H1 (cell line): Measurements from ENCODE around the gene F8. TPM values are rescaled to one million over a fixed set of nuclear protein-coding genes. Genes with fewer than 3 reads are reported as not detected.
"Not testable (repeated sequence)": the region's sequence is repeated elsewhere in the genome, so short reads cannot be mapped to it uniquely, and the experiment has no call there.

Experiments
- CTCF ChIA-PET: fragments of 300-600 bp; sonication (Branson Sonifier 250); formaldehyde crosslinking; loops from one replicate; lab custom pipeline; 2021; ENCODE audit not compliant: partially characterized antibody; lab: Charles Lee
- POLR2A ChIA-PET: fragments of 300-600 bp; sonication (Branson Sonifier 250); formaldehyde crosslinking; loops from one replicate; lab custom pipeline; 2021; ENCODE audit warnings: inconsistent platforms; ENCODE audit not compliant: partially characterized antibody; lab: Charles Lee
- DNase-seq, 2 experiments: peaks; one replicate each; pipeline versions ENCODE4 v3.0.0 to v3.0.0-alpha.2; 2010 to 2022; ENCODE audit warnings: low spot score in 2 of 2, low read depth in 1 of 2, mixed read lengths in 1 of 2
- FAIRE-seq: peaks from 2 replicates; lab custom pipeline; 2011; peaks lifted over from hg19 to GRCh38; lab: Jason Lieb, UNC
- H2AFZ ChIP-seq: 2 replicates; pipeline ENCODE4 v1.8.1; 2012; ENCODE audit warnings: low read length, inconsistent platforms
- H2AK5ac ChIP-seq: 2 replicates; pipeline ENCODE4 v1.6.1; 2013; ENCODE audit warnings: low read depth, low read length
- H2BK120ac ChIP-seq: replicated peaks from 2 replicates; pipeline ENCODE3; 2013; ENCODE audit warnings: low read depth, low read length, inconsistent platforms
- H2BK12ac ChIP-seq: 2 replicates; pipeline ENCODE4 v1.6.1; 2013; ENCODE audit warnings: low read depth, low read length
- H2BK15ac ChIP-seq: 2 replicates; pipeline ENCODE4 v1.6.1; 2013; ENCODE audit warnings: low read length
- H2BK20ac ChIP-seq: 2 replicates; pipeline ENCODE4 v1.6.1; 2013; ENCODE audit warnings: low read length
- H2BK5ac ChIP-seq: 2 replicates; pipeline ENCODE4 v1.6.1; 2013; ENCODE audit warnings: low read depth, low read length
- H3K14ac ChIP-seq: 2 replicates; pipeline ENCODE4 v1.6.1; 2013; ENCODE audit warnings: inconsistent platforms; ENCODE audit not compliant: insufficient read length
- H3K18ac ChIP-seq: 2 replicates; pipeline ENCODE4 v1.6.1; 2013; ENCODE audit warnings: low read length; ENCODE audit errors: extremely low read depth
- H3K23ac ChIP-seq: 2 replicates; pipeline ENCODE4 v1.6.1; 2013; ENCODE audit warnings: inconsistent platforms; ENCODE audit not compliant: insufficient read length
- H3K23me2 ChIP-seq: 2 replicates; pipeline ENCODE4 v1.6.1; 2013; ENCODE audit warnings: low read depth, low read length
- H3K27ac ChIP-seq: 2 replicates; pipeline ENCODE4 v1.6.1; 2011; ENCODE audit warnings: low read depth, low read length, inconsistent platforms
- H3K27me3 ChIP-seq, 4 experiments: replicated peaks in 1 of 4; 1 replicate in 1 of 4; 2 replicates in 3 of 4; pipeline versions ENCODE4 v1.6.1 to v1.8.1; 2011 to 2013; ENCODE audit warnings: low read length in 3 of 4, mild to moderate bottlenecking in 3 of 4, inconsistent platforms in 2 of 4, mixed read lengths in 2 of 4, moderate library complexity in 1 of 4; ENCODE audit not compliant: control insufficient read depth in 3 of 4, insufficient read depth in 3 of 4; ENCODE audit errors: extremely low read depth in 1 of 4
- H3K36me3 ChIP-seq, 4 experiments: 2 replicates each; pipeline versions ENCODE4 v1.6.1 to v1.8.1; 2011 to 2013; ENCODE audit warnings: mild to moderate bottlenecking in 4 of 4, low read length in 3 of 4, moderate library complexity in 2 of 4, control low read depth in 1 of 4, inconsistent platforms in 1 of 4; ENCODE audit not compliant: insufficient read depth in 4 of 4, control insufficient read depth in 2 of 4
- H3K4ac ChIP-seq: replicated peaks from 2 replicates; pipeline ENCODE3; 2013; ENCODE audit warnings: low read length, low read depth, mixed read lengths, inconsistent platforms; ENCODE audit not compliant: insufficient read length
- H3K4me1 ChIP-seq, 4 experiments: replicated peaks in 1 of 4; 1 replicate in 1 of 4; 2 replicates in 3 of 4; pipeline versions ENCODE4 v1.6.1 to v1.8.1; 2011 to 2013; ENCODE audit warnings: low read length in 3 of 4, inconsistent platforms in 2 of 4, mixed read lengths in 1 of 4; ENCODE audit not compliant: insufficient read depth in 4 of 4, control insufficient read depth in 3 of 4
- H3K4me2 ChIP-seq, 2 experiments: 2 replicates each; pipeline versions ENCODE4 v1.6.1 to v1.8.1; 2011 to 2013; ENCODE audit warnings: low read depth in 2 of 2, low read length in 2 of 2, control low read depth in 1 of 2, inconsistent platforms in 1 of 2, mild to moderate bottlenecking in 1 of 2; ENCODE audit not compliant: insufficient read depth in 1 of 2
- H3K4me3 ChIP-seq, 4 experiments: fragments of 200-600, 300-600 bp in 1 of 4; sonication (generic), shearing (Covaris generic), sonication (Bioruptor Twin) in 1 of 4; 2 replicates each; pipeline versions ENCODE4 v1.5.1 to v1.8.1; 2011 to 2016; ENCODE audit warnings: low read length in 4 of 4, low read depth in 3 of 4, control low read depth in 2 of 4, inconsistent platforms in 2 of 4, mild to moderate bottlenecking in 2 of 4, mixed read lengths in 1 of 4, moderate library complexity in 1 of 4; ENCODE audit not compliant: insufficient read depth in 2 of 4; ENCODE audit errors: extremely low read depth in 1 of 4
- H3K56ac ChIP-seq: replicated peaks from 2 replicates; pipeline ENCODE3; 2013; ENCODE audit warnings: low read depth, mild to moderate bottlenecking, mixed read lengths, low read length, inconsistent platforms; ENCODE audit not compliant: insufficient read length
- H3K79me1 ChIP-seq: 2 replicates; pipeline ENCODE4 v1.6.1; 2013; ENCODE audit warnings: low read depth, low read length, control low read depth
- H3K79me2 ChIP-seq, 2 experiments: 2 replicates each; pipeline versions ENCODE4 v1.6.1 to v1.8.1; 2012 to 2013; ENCODE audit warnings: low read length in 2 of 2, mild to moderate bottlenecking in 2 of 2, inconsistent platforms in 1 of 2; ENCODE audit not compliant: insufficient read depth in 2 of 2, control insufficient read depth in 1 of 2
- H3K9ac ChIP-seq, 4 experiments: replicated peaks in 1 of 4; 1 replicate in 1 of 4; 2 replicates in 3 of 4; pipeline versions ENCODE4 v1.6.1 to v1.8.1; 2011 to 2013; ENCODE audit warnings: low read depth in 3 of 4, low read length in 3 of 4, control low read depth in 2 of 4, mild to moderate bottlenecking in 2 of 4, moderate library complexity in 2 of 4, inconsistent platforms in 1 of 4; ENCODE audit errors: extremely low read depth in 1 of 4
- H3K9me3 ChIP-seq, 2 experiments: 2 replicates each; pipeline versions ENCODE4 v1.6.1 to v1.8.1; 2012 to 2013; ENCODE audit warnings: mild to moderate bottlenecking in 2 of 2, moderate library complexity in 2 of 2, control low read depth in 1 of 2, inconsistent platforms in 1 of 2, low read depth in 1 of 2, low read length in 1 of 2, mixed read lengths in 1 of 2; ENCODE audit not compliant: insufficient read depth in 2 of 2
- H4K20me1 ChIP-seq, 2 experiments: replicated peaks in 1 of 2; 2 replicates each; pipeline versions ENCODE3 to v1.8.1; 2011 to 2013; ENCODE audit warnings: inconsistent platforms in 2 of 2, low read length in 2 of 2, mild to moderate bottlenecking in 1 of 2; ENCODE audit not compliant: insufficient read depth in 2 of 2, control insufficient read depth in 1 of 2
- H4K5ac ChIP-seq: 2 replicates; pipeline ENCODE4 v1.6.1; 2013; ENCODE audit warnings: low read length, low read depth, mixed read lengths, inconsistent platforms; ENCODE audit not compliant: insufficient read length
- H4K8ac ChIP-seq: 2 replicates; pipeline ENCODE4 v1.8.0; 2013; ENCODE audit warnings: mild to moderate bottlenecking, moderate library complexity, low read length, inconsistent platforms; ENCODE audit not compliant: insufficient read depth; ENCODE audit errors: extremely low read depth
- H4K91ac ChIP-seq: replicated peaks from 2 replicates; pipeline ENCODE3; 2013; ENCODE audit warnings: low read length, mixed read lengths, inconsistent platforms; ENCODE audit not compliant: insufficient read length
- polyA plus RNA-seq, 7 experiments: library from polyadenylated mRNA; depleted of rRNA in 3 of 7; stranded (reverse) in 5 of 7; unstranded in 2 of 7; fragments of >200 nt in 5 of 7; fragments of 200-250 nt in 2 of 7; gene quantifications; 1 replicate in 5 of 7; 2 replicates in 1 of 7; 4 replicates in 1 of 7; pipeline versions ENCODE4 v1.2.1 to v1.2.3, GENCODE V29; 2011 to 2013; ENCODE audit warnings: missing spikeins in 2 of 7, mixed read lengths in 2 of 7
- total RNA-seq: library from RNA; stranded (reverse); fragmentation: NEBNext Ultra II Directional; extraction: Animal tissue kit (Norgen Biotek cat#: 25700); gene quantifications from 2 replicates; pipeline ENCODE4 v1.2.1, GENCODE V29; 2021

The F8 gene
- total and polyA plus RNA-seq, 2 of the 8 experiments (the other 6 are each of a cell fraction or from before 2014, with no cell fraction given), result 1.1 to 2.6 TPM

GRCh38 chrX:154868522-154868921 lies 154.0 kb downstream of the F8 start:
- H3K79me2 ChIP-seq, H2AK5ac ChIP-seq, H3K23me2 ChIP-seq, H3K14ac ChIP-seq, H3K9me3 ChIP-seq, H3K4ac ChIP-seq, H2BK15ac ChIP-seq, H3K56ac ChIP-seq, H3K18ac ChIP-seq, H2BK20ac ChIP-seq, H3K4me3 ChIP-seq, H2BK120ac ChIP-seq, H3K4me1 ChIP-seq, H3K9ac ChIP-seq, H4K5ac ChIP-seq, H4K91ac ChIP-seq, FAIRE-seq, H3K23ac ChIP-seq, H2BK12ac ChIP-seq, H4K8ac ChIP-seq, H3K79me1 ChIP-seq, POLR2A ChIA-PET, CTCF ChIA-PET, H3K36me3 ChIP-seq, H3K27ac ChIP-seq, H2BK5ac ChIP-seq, H4K20me1 ChIP-seq, H3K27me3 ChIP-seq, DNase-seq, H2AFZ ChIP-seq, H3K4me2 ChIP-seq: not testable (repeated sequence)
